Epidermal melanocyte (primary cell): ENCODE results near the gene SLC14A1.

Experiments
- DNase-seq: peaks from one replicate; pipeline ENCODE4 v3.0.0; 2011; ENCODE audit warnings: low spot score; ENCODE audit not compliant: insufficient read length

The SLC14A1 gene

GRCh38 chr18:45793264-45793965 is 69.4 kb downstream of the SLC14A1 start:
- DNase-seq: peak; percentile 63

GRCh38 chr18:45801416-45802004 is 77.5 kb downstream of the SLC14A1 start:
- DNase-seq: no peak
